Spinal cord (tissue), 10 donors: ENCODE measurements around the gene MTREX. TPM values are rescaled to one million over a fixed set of nuclear protein-coding genes. Genes with fewer than 3 reads are reported as not detected.

Experiments used
- DNase-seq, 6 donors: peaks; one replicate each; pipeline versions ENCODE4 v3.0.0 to v3.0.0-alpha.2; 2013 to 2015; ENCODE audit warnings: low spot score in 6 of 6, low read depth in 4 of 6
- H3K27ac ChIP-seq: one replicate; pipeline ENCODE4 v1.5.1; 2013; ENCODE audit warnings: low read depth, low read length, control low read depth
- H3K27me3 ChIP-seq: one replicate; pipeline ENCODE4 v1.6.1; 2013; ENCODE audit warnings: low read length; ENCODE audit not compliant: control insufficient read depth, insufficient read depth
- H3K36me3 ChIP-seq: one replicate; pipeline ENCODE4 v1.6.1; 2013; ENCODE audit warnings: low read length; ENCODE audit not compliant: control insufficient read depth, insufficient read depth
- H3K4me1 ChIP-seq: one replicate; pipeline ENCODE4 v1.6.1; 2013; ENCODE audit warnings: low read length; ENCODE audit not compliant: control insufficient read depth, insufficient read depth
- H3K4me3 ChIP-seq: one replicate; pipeline ENCODE4 v1.5.1; 2013; ENCODE audit warnings: low read depth, low read length, control low read depth
- H3K9me3 ChIP-seq: one replicate; pipeline ENCODE4 v1.6.1; 2013; ENCODE audit warnings: low read length; ENCODE audit not compliant: control insufficient read depth, insufficient read depth
- WGBS: methylation state at CpG from one replicate; pipeline ENCODE4 v1.1.5; 2013; ENCODE audit warnings: missing lambda C conversion rate; ENCODE audit not compliant: insufficient coverage; 5-methylcytosine and 5-hydroxymethylcytosine counted together
- polyA plus RNA-seq, 2 donors: library from polyadenylated mRNA; unstranded; fragments of 120-200 nt; gene quantifications; one replicate each; pipeline ENCODE4 v1.2.1, GENCODE V29; 2013; ENCODE audit not compliant: insufficient read length in 2 of 2
- total RNA-seq, 2 donors: library from RNA; depleted of rRNA in 1 of 2; stranded (reverse); fragments of 120-200 nt in 1 of 2; fragments of >200 nt in 1 of 2; gene quantifications; one replicate each; pipeline versions ENCODE4 v1.2.3 to v1.2.4, GENCODE V29; 2013 to 2014
- donor health status: healthy.

Gene MTREX
- total and polyA plus RNA-seq, 4 donors, result 58.9 to 92.6 (median 71.3) TPM

- no peaks in the 10 kb centered on the region for H3K27me3 ChIP-seq
- H3K4me1 ChIP-seq, result no peaks in the 10 kb centered on the region
- no peaks in the 10 kb centered on the region for H3K9me3 ChIP-seq
- H3K27ac ChIP-seq, result no peak overlapping the region
- no peak for DNase-seq
- no peaks in the 10 kb centered on the region for H3K36me3 ChIP-seq
- H3K4me3 ChIP-seq, result no peak overlapping the region
These were observed 162.1 kb downstream of the MTREX start for GRCh38 chr5:55469839-55470238.

- H3K36me3 ChIP-seq, result no peaks in the 10 kb centered on the region
- no peaks in the 10 kb centered on the region for H3K9me3 ChIP-seq
- no CpG with 5 or more reads among the region's 1 CpG for WGBS
- H3K4me3 ChIP-seq, result no peak overlapping the region
- no peaks in the 10 kb centered on the region for H3K27me3 ChIP-seq
- no peaks in the 10 kb centered on the region for H3K4me1 ChIP-seq
- no peak for DNase-seq
- H3K27ac ChIP-seq, result no peak overlapping the region
These were observed 162.5 kb downstream of the MTREX start for GRCh38 chr5:55470282-55470681.

DNA sequence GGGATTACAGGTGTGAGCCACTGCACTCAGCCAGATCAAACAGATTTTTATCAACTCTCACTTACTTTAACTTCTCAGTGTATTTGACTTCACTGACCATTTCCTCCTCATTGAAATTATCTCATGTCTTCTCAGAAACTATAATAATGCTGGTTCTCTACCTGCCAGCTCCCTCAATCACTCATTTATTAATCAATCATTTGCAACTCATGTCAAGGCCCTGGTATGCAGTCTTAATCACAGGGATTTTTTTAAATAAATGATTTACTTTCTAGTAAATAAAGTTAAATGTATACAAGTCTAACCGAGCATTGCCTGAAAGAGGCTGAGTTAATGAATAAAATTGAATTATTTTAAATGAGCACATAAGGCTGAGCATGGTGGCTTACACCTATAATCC is 163.7 kb downstream of the MTREX start:
- H3K27ac ChIP-seq, result no peak overlapping the region
- no CpG with 5 or more reads among the region's 1 CpG for WGBS
- H3K27me3 ChIP-seq, result no peaks in the 10 kb centered on the region
- no peaks in the 10 kb centered on the region for H3K9me3 ChIP-seq
- no peaks in the 10 kb centered on the region for H3K4me1 ChIP-seq
- no peak for DNase-seq
- H3K36me3 ChIP-seq, result no peaks in the 10 kb centered on the region
- no peak overlapping the region for H3K4me3 ChIP-seq

DNA sequence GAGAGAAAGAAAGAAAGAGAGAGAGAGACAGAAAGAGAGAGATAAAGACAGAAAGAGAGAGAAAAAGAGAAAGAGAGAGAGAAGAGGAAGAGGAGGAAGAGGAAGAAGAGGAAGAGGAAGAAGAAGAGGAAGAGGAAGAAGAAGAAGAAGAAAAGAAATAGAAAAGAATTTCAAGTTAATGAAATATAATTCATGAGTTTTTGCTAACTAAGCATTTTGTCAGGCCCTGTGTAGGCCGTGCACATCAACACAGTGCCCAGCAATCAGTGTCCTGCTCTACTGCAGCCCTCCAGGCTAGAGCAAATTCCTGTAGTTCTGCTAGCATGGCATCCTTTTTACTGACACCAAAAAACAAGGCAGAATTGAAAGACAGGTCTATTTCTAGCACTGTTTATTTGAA is 164.9 kb downstream of the MTREX start:
- H3K9me3 ChIP-seq, result no peaks in the 10 kb centered on the region
- no peak for DNase-seq
- H3K4me1 ChIP-seq, result no peaks in the 10 kb centered on the region
- H3K36me3 ChIP-seq, result no peaks in the 10 kb centered on the region
- H3K27ac ChIP-seq, result no peak overlapping the region
- H3K4me3 ChIP-seq, result no peak overlapping the region
- WGBS, result 88% methylated on average over 1 of the region's 1 CpG
- H3K27me3 ChIP-seq, result no peaks in the 10 kb centered on the region

Other genes starting within 250 kb of the MTREX start
- under 1 TPM; 0.20 to 0.39 TPM for gene GZMA, start 205.3 kb upstream of the MTREX start, total RNA-seq
- gene GZMA, start 205.3 kb upstream of the MTREX start, polyA plus RNA-seq, result under 1 TPM in 1 of 2 donors, not detected in 1; 0.24 TPM
- 10 to 100 TPM; 39.4 to 69.8 TPM for gene GPX8, start 147.8 kb upstream of the MTREX start, total RNA-seq
- gene GPX8, start 147.8 kb upstream of the MTREX start, polyA plus RNA-seq, result 10 to 100 TPM; 14.4 to 22.2 TPM
- 1 to 10 TPM in 1 of 2 donors, under 1 TPM in 1; 0.30 to 1.9 TPM for gene CDC20B, start 134.8 kb upstream of the MTREX start, total RNA-seq
- gene CDC20B, start 134.8 kb upstream of the MTREX start, polyA plus RNA-seq, result under 1 TPM; 0.17 to 0.41 TPM
- under 1 TPM in 1 of 2 donors, not detected in 1; 0.28 TPM for gene MCIDAS, start 80.7 kb upstream of the MTREX start, total RNA-seq
- gene MCIDAS, start 80.7 kb upstream of the MTREX start, polyA plus RNA-seq, result not detected
- 1 to 10 TPM in 1 of 2 donors, under 1 TPM in 1; 0.20 to 2.3 TPM for gene CCNO, start 74.4 kb upstream of the MTREX start, total RNA-seq
- gene CCNO, start 74.4 kb upstream of the MTREX start, polyA plus RNA-seq, result under 1 TPM; 0.35 to 0.50 TPM
- gene DHX29, start 295 bp upstream of the MTREX start, total RNA-seq, result 10 to 100 TPM; 28.5 to 43.3 TPM
- gene DHX29, start 295 bp upstream of the MTREX start, polyA plus RNA-seq, result 10 to 100 TPM; 22.3 to 28.1 TPM
- gene PLPP1, start 227.0 kb downstream of the MTREX start, total RNA-seq, result 10 to 100 TPM; 60.1 to 84.6 TPM
- gene PLPP1, start 227.0 kb downstream of the MTREX start, polyA plus RNA-seq, result 10 to 100 TPM; 51.8 to 58.0 TPM